ENCODE data around the gene RALGAPA2.

DNA sequence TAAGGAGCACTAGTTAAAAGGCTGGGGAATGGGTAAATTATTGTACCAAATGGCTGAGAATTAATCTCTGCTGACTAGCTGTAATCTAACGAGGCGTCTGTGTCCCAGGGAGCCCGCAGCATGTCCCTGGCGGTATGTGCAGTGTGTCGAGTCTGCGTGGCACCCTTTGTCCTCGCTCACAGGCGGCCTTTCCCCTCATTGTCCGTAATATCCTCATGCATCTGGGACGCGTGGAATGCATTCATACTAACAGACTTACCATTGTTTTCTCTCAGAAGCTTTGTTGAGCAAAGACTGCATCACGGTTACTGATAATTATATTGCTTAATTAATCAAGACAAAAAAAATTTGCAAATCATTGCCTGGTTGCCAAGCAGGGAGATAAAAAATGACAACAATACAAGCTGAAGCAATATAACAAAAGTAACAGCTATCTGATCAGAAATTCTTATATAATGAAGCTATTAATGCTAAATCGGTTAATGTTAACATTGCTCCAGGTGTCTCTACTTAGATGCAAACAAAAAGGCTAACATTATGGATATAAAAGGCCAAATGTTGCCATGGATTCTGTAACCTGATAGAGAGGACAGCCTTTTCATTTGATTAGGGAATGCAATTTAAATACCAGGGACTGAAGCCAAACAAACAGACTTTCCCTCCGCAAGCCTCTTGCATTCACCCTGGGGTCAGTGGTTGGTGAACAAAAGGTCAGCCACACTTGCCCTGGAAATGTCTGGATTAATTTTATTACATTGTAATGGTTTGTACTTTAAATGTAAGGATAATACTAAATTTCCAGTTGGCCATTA, 219.7 kb downstream of the RALGAPA2 start:
- TF ChIP-seq CTCF (IDR thresholded peaks at IDR 0.05): no peak
- peak in 2 of 3 donors; percentile 30 to 52 for TF ChIP-seq POLR2A (IDR thresholded peaks at IDR 0.05)

Measured in body of pancreas (tissue), 4 donors.